Left lung (tissue), 10 donors: ENCODE data around the gene DIP2C. TPM values are rescaled to one million over a fixed set of nuclear protein-coding genes. Genes with fewer than 3 reads are reported as not detected.
A peak's percentile ranks its signal among the peaks of the same experiment; 100 is the strongest.

Source experiments
- ATAC-seq: fragments of 200-7000 bp; cut with Tn5 transposase; one replicate; pipeline ENCODE4 v1.9.1; 2020; ENCODE audit warnings: moderate library complexity
- DNase-seq, 4 donors: peaks; one replicate each; pipeline ENCODE4 v3.0.0-alpha.2; 2013 to 2020
- H3K27ac ChIP-seq, 2 donors: fragments of 200-600 bp; sonication (generic) in 1 of 2; one replicate each; pipeline versions ENCODE4 v1.5.0 to v1.8.0; 2020 to 2021
- H3K27me3 ChIP-seq, 2 donors: fragments of 200-600 bp; sonication (generic) in 1 of 2; one replicate each; pipeline versions ENCODE4 v1.5.0 to v1.8.0; 2020 to 2021
- H3K36me3 ChIP-seq, 2 donors: fragments of 200-600 bp; sonication (generic) in 1 of 2; one replicate each; pipeline versions ENCODE4 v1.5.0 to v1.8.0; 2020 to 2021
- H3K4me1 ChIP-seq, 2 donors: fragments of 200-600 bp; one replicate each; pipeline ENCODE4 v1.8.0; 2021
- H3K4me3 ChIP-seq, 2 donors: fragments of 200-600 bp; sonication (generic) in 1 of 2; one replicate each; pipeline versions ENCODE4 v1.5.0 to v1.8.0; 2020 to 2021; ENCODE audit warnings: mild to moderate bottlenecking in 1 of 2
- H3K9me3 ChIP-seq, 2 donors: fragments of 200-600 bp; sonication (generic) in 1 of 2; one replicate each; pipeline versions ENCODE4 v1.5.0 to v1.8.0; 2020 to 2021
- intact Hi-C, 2 donors: fragments of 100-400 bp; cut with DNase I; formaldehyde crosslinking; loops; one replicate each; pipeline versions ENCODE4 v1.11.2 to v1.14.2; 2022
- polyA plus RNA-seq, 6 donors: library from polyadenylated mRNA; unstranded; fragments of 120-200 nt; gene quantifications; one replicate each; pipeline ENCODE4 v1.2.1, GENCODE V29; 2013; ENCODE audit not compliant: insufficient read length in 6 of 6
- total RNA-seq, 2 donors: library from RNA; stranded (reverse); fragmentation: NEBNext Ultra II Directional; extraction: Animal tissue kit (Norgen Biotek cat#: 25700); gene quantifications; one replicate each; pipeline ENCODE4 v1.2.1, GENCODE V29; 2021
- TF ChIP-seq, protein P1 (sequence below), 2 donors: fragments of 200-600 bp; sonication (generic) in 1 of 2; IDR thresholded peaks; one replicate each; pipeline versions ENCODE4 v1.5.0 to v1.8.0; 2021; ENCODE audit warnings: antibody characterized with exemption in 2 of 2
- donor health status: DM: no; HTN: yes; CAD: no.
- donor health status: DM: no; HTN: no; CAD: no.

DIP2C gene
- total and polyA plus RNA-seq, 8 donors: 10.5 to 22.5 (median 19.5) TPM

DNA sequence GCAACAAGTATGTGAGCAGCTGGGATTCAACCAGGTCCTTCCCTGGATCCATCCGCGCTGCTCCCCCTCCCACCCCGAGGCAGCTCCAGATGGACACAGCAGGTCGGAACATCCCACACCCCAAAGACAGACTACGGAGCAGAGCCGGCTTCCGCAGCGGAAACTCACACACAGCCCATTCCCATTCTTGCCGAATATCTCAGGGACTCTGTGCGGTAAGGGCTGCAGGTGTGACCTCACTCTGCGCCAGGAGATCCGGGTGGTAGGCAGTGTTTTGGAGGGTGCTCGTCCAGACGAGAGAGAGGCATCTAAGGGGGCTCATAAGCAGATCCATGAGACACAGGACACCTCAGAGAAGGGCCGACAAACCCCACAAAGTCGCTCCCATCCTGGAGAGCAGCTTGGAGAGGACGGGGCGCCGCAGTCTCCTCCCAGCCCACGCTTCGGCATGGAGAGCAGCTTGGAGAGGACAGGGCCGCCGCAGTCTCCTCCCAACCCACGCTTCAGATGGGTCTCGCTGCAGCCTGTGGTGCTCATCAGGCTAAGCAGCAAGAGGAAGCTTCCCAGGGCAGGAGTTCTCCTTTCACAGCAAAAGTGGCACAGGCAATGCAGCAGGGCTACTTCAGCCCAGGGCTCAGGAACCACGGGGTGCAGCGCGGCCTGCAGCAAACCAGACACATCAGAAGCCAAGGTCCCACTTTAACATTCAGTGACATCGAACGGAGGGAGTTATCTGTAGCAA lies 179.9 kb downstream of the DIP2C start:
- ATAC-seq (no peak), DNase-seq (no peak)
- Histone ChIP-seq H3K4me3 (no peak overlapping the region), H3K4me1 (peaks cover 0 to 6% of the 10 kb centered on the region in 2 donors), H3K36me3 (no peaks in the 10 kb centered on the region), H3K27ac (no peak overlapping the region), H3K27me3 (no peaks in the 10 kb centered on the region), H3K9me3 (no peaks in the 10 kb centered on the region)
- intact Hi-C loops: loop anchor here in 1 of 2 donors (10.0 kb wide), 1 partner anchor 275 kb away; no protein-coding TSS in a partner anchor
- TF ChIP-seq, protein P1, sequence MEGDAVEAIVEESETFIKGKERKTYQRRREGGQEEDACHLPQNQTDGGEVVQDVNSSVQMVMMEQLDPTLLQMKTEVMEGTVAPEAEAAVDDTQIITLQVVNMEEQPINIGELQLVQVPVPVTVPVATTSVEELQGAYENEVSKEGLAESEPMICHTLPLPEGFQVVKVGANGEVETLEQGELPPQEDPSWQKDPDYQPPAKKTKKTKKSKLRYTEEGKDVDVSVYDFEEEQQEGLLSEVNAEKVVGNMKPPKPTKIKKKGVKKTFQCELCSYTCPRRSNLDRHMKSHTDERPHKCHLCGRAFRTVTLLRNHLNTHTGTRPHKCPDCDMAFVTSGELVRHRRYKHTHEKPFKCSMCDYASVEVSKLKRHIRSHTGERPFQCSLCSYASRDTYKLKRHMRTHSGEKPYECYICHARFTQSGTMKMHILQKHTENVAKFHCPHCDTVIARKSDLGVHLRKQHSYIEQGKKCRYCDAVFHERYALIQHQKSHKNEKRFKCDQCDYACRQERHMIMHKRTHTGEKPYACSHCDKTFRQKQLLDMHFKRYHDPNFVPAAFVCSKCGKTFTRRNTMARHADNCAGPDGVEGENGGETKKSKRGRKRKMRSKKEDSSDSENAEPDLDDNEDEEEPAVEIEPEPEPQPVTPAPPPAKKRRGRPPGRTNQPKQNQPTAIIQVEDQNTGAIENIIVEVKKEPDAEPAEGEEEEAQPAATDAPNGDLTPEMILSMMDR (IDR thresholded peaks at IDR 0.05): no peak

DNA sequence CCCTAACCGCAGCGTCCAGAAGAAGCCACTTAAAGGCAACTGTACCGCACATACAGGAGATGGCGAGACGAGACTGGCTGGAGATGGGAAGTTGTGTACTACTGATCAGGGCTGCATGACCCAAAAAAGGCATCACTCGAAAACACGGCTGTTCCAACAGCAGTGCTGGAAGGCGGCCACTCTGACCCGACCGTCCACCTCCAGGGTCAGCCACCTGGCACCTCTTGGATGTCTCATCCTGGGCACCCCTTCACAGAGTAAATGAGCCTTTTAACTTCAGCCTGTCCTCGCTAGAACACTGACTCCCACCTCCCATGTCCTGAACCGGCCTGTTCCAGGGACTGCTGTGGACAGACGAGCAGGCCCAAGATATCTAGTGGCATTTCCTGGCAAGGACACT lies 180.7 kb downstream of the DIP2C start:
- Histone ChIP-seq H3K27ac (no peak overlapping the region), H3K36me3 (no peaks in the 10 kb centered on the region), H3K4me1 (peaks cover 0 to 6% of the 10 kb centered on the region in 2 donors), H3K4me3 (no peak overlapping the region), H3K9me3 (no peaks in the 10 kb centered on the region), H3K27me3 (no peaks in the 10 kb centered on the region)
- TF ChIP-seq, protein P1 (IDR thresholded peaks at IDR 0.05): no peak
- ATAC-seq: no peak
- DNase-seq: no peak
- intact Hi-C loops: no loop called here

DNA sequence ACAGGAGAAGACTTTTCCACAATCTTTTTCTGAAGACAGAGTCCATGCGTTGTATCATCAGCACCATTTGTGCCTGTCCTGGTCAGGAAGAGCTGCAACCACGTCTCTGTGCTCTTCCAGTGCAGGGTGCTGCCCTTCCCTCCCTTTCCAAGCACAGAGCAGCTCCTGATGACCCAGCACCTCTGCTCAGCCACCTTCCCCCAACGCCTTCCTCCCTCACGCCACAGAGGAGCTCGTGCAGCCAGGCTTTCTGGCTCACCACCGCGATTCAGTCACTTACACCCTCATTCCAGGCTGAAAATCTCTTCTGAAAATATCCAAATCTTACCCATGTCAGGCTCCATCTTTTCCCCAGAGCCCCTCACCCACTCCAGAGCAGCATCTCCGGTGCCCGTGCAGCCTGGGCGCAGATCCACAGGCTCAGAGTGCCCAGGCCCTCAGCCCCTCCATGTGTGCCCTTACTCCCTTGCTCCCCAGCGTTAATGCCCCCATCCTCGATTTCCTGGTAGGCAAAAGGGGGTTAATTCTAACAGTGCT lies 181.5 kb downstream of the DIP2C start:
- no peaks in the 10 kb centered on the region for H3K36me3 ChIP-seq
- no peak for DNase-seq
- no peak for ATAC-seq
- intact Hi-C loops: no loop called here
- H3K27ac ChIP-seq: no peak overlapping the region
- H3K4me3 ChIP-seq: no peak overlapping the region
- no peaks in the 10 kb centered on the region for H3K9me3 ChIP-seq
- H3K27me3 ChIP-seq: no peaks in the 10 kb centered on the region
- TF ChIP-seq, protein P1 (IDR thresholded peaks at IDR 0.05): no peak
- peaks cover 0 to 6% of the 10 kb centered on the region in 2 donors for H3K4me1 ChIP-seq

DNA sequence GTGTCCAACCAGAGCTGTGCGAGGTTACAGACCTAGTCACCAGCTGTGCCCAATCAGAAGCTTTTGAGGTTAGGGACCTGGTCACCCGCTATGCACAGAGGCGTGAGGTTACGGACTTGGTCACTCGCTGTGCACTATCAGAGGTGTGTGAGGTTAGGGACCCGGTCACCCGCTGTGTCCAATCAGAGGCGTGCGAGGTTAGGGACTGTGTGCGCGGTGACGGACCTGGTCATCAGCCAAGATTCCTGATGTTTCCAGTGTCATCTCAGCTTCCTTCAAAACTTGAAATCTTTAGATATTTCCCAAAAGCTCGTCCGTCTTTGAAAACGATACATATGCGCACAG lies 182.1 kb downstream of the DIP2C start:
- intact Hi-C loops: no loop called here
- no peak overlapping the region for H3K27ac ChIP-seq

More for the DNA sequence above, 182.1 kb downstream of the DIP2C start:
- H3K4me3 ChIP-seq: no peak overlapping the region
- DNase-seq (peak in 1 of 4 donors; percentile 35), ATAC-seq (no peak)
- TF ChIP-seq, protein P1 (IDR thresholded peaks at IDR 0.05): no peak
- no peaks in the 10 kb centered on the region for H3K36me3 ChIP-seq
- H3K27me3 ChIP-seq: no peaks in the 10 kb centered on the region
- peaks cover 0 to 6% of the 10 kb centered on the region in 2 donors for H3K4me1 ChIP-seq
- H3K9me3 ChIP-seq: no peaks in the 10 kb centered on the region
